Prostate gland (tissue), 2 donors: ENCODE results near the gene ZFAND3. TPM values are rescaled to one million over a fixed set of nuclear protein-coding genes. Genes with fewer than 3 reads are reported as not detected.

ENCODE experiments used
- DNase-seq: peaks from one replicate; pipeline ENCODE4 v3.0.0-alpha.2; 2019; ENCODE audit warnings: low spot score
- H3K27ac ChIP-seq, 2 donors: fragments of 200-600 bp; sonication (generic); 2 replicates each; pipeline ENCODE4 v1.5.1; 2017 to 2019
- H3K27me3 ChIP-seq: fragments of 200-600 bp; sonication (generic); replicated peaks from 2 replicates; pipeline ENCODE4 v1.5.1; 2019; ENCODE audit not compliant: insufficient read depth
- H3K36me3 ChIP-seq, 2 donors: fragments of 200-600 bp; sonication (generic); 1 replicate in 1 of 2; 2 replicates in 1 of 2; pipeline versions ENCODE4 v1.5.1 to v1.8.1; 2017 to 2019
- H3K4me1 ChIP-seq: fragments of 200-600 bp; sonication (generic); replicated peaks from 2 replicates; pipeline ENCODE4 v1.5.1; 2019
- H3K4me3 ChIP-seq, 2 donors: fragments of 200-600 bp; sonication (generic); 2 replicates each; pipeline ENCODE4 v1.5.1; 2017 to 2019
- H3K9me3 ChIP-seq: fragments of 200-600 bp; sonication (generic); 2 replicates; pipeline ENCODE4 v1.5.1; 2017
- POLR2A ChIP-seq: fragments of 450-650 bp; IDR thresholded peaks from one replicate; pipeline ENCODE4 v1.6.1; 2016; ENCODE audit warnings: antibody characterized with exemption, mild to moderate bottlenecking
- POLR2AphosphoS5 ChIP-seq: sonication (generic); formaldehyde crosslinking; IDR thresholded peaks from one replicate; pipeline ENCODE4 v1.6.1; 2017; ENCODE audit warnings: antibody characterized with exemption
- WGBS: methylation state at CpG from one replicate; pipeline ENCODE4 v1.1.5; 2018; 5-methylcytosine and 5-hydroxymethylcytosine counted together
- intact Hi-C: fragments of 100-400 bp; cut with DNase I; formaldehyde crosslinking; loops from one replicate; pipeline ENCODE4 v1.14.2; 2022
- total RNA-seq, 2 donors: library from RNA; depleted of rRNA; stranded (reverse); fragments of >200 nt; gene quantifications; one replicate each; pipeline ENCODE4 v1.1.0, GENCODE V29; 2016
- TF ChIP-seq, protein P1 (sequence below), 4 experiments: fragments of 200-600 bp in 2 of 4; fragments of 450-650 bp in 2 of 4; sonication (generic) in 2 of 4; IDR thresholded peaks; 1 replicate in 3 of 4; 2 replicates in 1 of 4; pipeline ENCODE4 v1.5.1; 2016 to 2019; ENCODE audit warnings: antibody characterized with exemption in 4 of 4, mild to moderate bottlenecking in 2 of 4, moderate library complexity in 2 of 4

ZFAND3 gene
- total RNA-seq, 2 donors from 2014 or later = 43.5 to 89.1 TPM

DNA sequence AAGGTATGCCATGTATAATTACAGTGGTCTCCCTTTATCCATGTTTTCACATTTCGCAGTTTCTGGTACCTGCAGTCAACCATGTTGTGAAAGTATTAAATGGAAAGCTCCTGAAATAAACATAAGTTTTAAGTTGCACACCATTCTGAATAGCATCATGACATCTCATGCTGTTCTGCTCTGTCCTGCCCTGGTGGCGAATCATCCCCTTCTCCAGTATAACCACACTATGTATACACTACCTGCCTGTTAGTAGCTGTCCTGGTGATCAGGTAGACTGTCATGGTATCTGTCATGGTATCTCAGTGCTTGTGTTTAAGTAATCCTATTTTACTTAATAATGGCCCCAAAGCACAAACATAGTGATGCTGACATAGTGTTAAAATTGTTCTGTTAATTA, 97.1 kb downstream of the ZFAND3 start:
- TF ChIP-seq, protein P1, sequence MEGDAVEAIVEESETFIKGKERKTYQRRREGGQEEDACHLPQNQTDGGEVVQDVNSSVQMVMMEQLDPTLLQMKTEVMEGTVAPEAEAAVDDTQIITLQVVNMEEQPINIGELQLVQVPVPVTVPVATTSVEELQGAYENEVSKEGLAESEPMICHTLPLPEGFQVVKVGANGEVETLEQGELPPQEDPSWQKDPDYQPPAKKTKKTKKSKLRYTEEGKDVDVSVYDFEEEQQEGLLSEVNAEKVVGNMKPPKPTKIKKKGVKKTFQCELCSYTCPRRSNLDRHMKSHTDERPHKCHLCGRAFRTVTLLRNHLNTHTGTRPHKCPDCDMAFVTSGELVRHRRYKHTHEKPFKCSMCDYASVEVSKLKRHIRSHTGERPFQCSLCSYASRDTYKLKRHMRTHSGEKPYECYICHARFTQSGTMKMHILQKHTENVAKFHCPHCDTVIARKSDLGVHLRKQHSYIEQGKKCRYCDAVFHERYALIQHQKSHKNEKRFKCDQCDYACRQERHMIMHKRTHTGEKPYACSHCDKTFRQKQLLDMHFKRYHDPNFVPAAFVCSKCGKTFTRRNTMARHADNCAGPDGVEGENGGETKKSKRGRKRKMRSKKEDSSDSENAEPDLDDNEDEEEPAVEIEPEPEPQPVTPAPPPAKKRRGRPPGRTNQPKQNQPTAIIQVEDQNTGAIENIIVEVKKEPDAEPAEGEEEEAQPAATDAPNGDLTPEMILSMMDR (IDR thresholded peaks at IDR 0.05) = no peak
- TF ChIP-seq POLR2A (no peak), POLR2AphosphoS5 (no peak)
- no peaks in the 10 kb centered on the region for H3K4me1 ChIP-seq
- intact Hi-C loops = no loop called here
- H3K36me3 ChIP-seq = no peaks in the 10 kb centered on the region
- H3K4me3 ChIP-seq = no peak overlapping the region
- H3K27me3 ChIP-seq = no peaks in the 10 kb centered on the region
- no peaks in the 10 kb centered on the region for H3K9me3 ChIP-seq
- no peak for DNase-seq
- no peak overlapping the region for H3K27ac ChIP-seq
- 95% methylated on average over 2 of the region's 2 CpGs for WGBS

DNA sequence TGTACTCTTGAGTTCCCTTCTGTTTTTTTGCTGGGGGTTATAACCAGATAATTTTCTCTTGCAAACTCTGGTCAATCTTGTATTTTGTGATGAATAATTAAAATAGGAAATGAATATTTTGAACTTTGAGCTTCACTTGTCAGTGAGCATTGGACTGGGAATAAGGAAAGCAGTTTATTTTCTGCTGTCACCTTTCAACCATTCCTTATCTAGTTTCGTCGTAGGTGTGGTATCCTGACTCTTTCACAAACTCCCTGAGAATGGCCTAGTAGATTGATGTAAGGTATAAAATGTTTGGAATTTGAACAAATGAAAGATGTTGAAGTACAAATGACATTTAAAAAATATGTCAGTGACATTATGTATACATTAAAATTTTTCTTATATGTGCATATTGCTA, 98.0 kb downstream of the ZFAND3 start:
- TF ChIP-seq POLR2AphosphoS5 (no peak), POLR2A (no peak)
- TF ChIP-seq, protein P1 (IDR thresholded peaks at IDR 0.05) = no peak
- Histone ChIP-seq H3K27me3 (no peaks in the 10 kb centered on the region), H3K27ac (no peak overlapping the region), H3K36me3 (no peaks in the 10 kb centered on the region), H3K9me3 (no peaks in the 10 kb centered on the region), H3K4me1 (no peaks in the 10 kb centered on the region), H3K4me3 (no peak overlapping the region)
- 91% methylated on average over 2 of the region's 2 CpGs for WGBS
- intact Hi-C loops = no loop called here
- DNase-seq = no peak

DNA sequence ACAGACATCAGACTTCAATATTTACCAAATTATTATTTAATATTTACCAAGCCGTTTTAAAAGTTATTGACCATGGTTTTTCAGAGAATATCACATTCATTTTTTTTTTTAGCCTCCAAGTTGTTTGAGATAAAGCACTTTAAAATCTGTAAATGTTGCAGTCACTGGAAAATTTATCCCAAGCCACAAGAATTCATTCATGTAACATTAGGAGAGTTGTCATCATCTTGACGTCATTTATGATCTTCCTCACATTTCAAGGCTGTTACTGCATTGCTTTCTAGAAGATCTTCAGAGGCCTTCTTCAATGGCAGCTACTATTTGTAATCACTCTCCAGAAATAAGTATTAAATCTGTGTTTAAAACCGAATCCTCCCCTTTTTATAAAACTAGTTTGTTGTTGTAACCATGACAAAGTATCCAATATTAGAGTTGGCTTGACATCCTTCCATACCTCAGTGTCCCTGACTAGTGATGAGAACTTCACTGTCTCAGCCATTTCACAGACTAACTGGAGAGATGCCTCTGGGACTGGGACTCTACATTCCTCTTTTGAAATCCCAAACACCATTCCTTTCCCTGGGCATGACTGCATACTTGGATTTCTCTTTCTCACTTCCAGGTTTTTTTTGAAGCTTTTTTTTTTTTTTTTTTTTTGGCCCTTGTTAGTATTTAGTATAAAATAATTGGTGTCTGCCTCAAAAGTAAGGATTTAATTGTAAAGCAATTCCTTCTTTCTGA, 100.1 kb downstream of the ZFAND3 start:
- 87% methylated on average over 3 of the region's 3 CpGs for WGBS
- Histone ChIP-seq H3K4me3 (no peak overlapping the region), H3K4me1 (no peaks in the 10 kb centered on the region), H3K36me3 (no peaks in the 10 kb centered on the region), H3K9me3 (no peaks in the 10 kb centered on the region), H3K27ac (no peak overlapping the region), H3K27me3 (no peaks in the 10 kb centered on the region)
- intact Hi-C loops = loop anchor here (2.0 kb wide), 1 partner anchor 75 kb away; no protein-coding TSS in a partner anchor
- TF ChIP-seq, protein P1 (IDR thresholded peaks at IDR 0.05) = no peak
- no peak for TF ChIP-seq POLR2A
- TF ChIP-seq POLR2AphosphoS5 = no peak
- DNase-seq = no peak

DNA sequence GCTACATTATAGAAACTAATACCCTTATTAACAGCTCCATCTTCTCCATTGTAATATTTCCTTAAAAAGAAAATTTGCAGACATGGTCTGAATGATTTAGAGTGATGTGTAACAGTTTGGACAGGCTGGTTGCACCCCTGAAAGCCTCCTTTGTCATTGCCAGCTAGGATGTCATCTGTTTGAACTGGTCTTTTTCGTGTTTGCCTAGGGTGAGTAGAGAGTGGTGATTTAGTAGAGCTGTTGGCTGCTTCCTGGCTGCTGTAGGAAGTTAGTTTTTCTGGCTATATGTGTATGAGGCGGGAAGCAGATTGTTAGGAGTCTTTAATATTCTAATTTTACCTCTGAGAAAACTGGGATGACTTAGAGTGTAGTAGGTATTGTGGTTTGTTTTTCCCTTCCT, 101.1 kb downstream of the ZFAND3 start:
- DNase-seq = no peak
- intact Hi-C loops = loop anchor here (2.0 kb wide), 1 partner anchor 74 kb away; no protein-coding TSS in a partner anchor
- no peaks in the 10 kb centered on the region for H3K36me3 ChIP-seq
- 56% methylated on average over 2 of the region's 2 CpGs for WGBS
- no peak overlapping the region for H3K27ac ChIP-seq
- no peaks in the 10 kb centered on the region for H3K4me1 ChIP-seq
- no peaks in the 10 kb centered on the region for H3K9me3 ChIP-seq
- no peak for TF ChIP-seq POLR2A
- TF ChIP-seq, protein P1 (IDR thresholded peaks at IDR 0.05) = no peak
- no peak for TF ChIP-seq POLR2AphosphoS5
- H3K4me3 ChIP-seq = no peak overlapping the region
- no peaks in the 10 kb centered on the region for H3K27me3 ChIP-seq

DNA sequence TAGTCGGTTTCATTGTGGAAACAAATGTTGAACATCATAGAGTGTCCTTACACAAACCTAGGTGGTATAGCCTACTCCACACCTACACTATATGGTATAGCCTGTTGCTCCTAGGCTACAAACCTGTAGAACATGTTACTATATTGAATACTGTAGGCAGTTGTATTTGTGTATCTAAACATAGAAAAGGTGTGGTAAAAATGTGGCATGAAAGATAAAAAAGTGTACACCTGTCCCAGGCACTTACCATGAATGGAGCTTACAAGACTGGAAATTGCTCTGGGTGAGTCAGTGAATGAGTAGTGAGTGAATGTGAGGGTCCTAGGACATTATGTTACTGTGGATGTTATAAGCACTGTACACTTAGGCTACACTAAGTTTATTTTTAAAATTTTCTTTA, 103.0 kb downstream of the ZFAND3 start:
- DNase-seq = no peak
- Histone ChIP-seq H3K27me3 (no peaks in the 10 kb centered on the region), H3K36me3 (no peaks in the 10 kb centered on the region), H3K9me3 (no peaks in the 10 kb centered on the region), H3K4me3 (no peak overlapping the region), H3K27ac (no peak overlapping the region), H3K4me1 (no peaks in the 10 kb centered on the region)
- intact Hi-C loops = no loop called here
- 89% methylated on average over 1 of the region's 1 CpG for WGBS
- TF ChIP-seq, protein P1 (IDR thresholded peaks at IDR 0.05) = no peak
- no peak for TF ChIP-seq POLR2A
- TF ChIP-seq POLR2AphosphoS5 = no peak
